Mesothelial cell of epicardium (in vitro differentiated cells): ENCODE data around the gene ST6GALNAC5. TPM values are rescaled to one million over a fixed set of nuclear protein-coding genes. Genes with fewer than 3 reads are reported as not detected.

Experiments
- DNase-seq, 2 experiments: peaks; one replicate each; pipeline ENCODE4 v3.0.0; 2021; ENCODE audit warnings: low spot score in 2 of 2; ENCODE audit not compliant: unreplicated experiment in 2 of 2
- H3K27ac Mint-ChIP-seq: 2 replicates; pipeline ENCODE4 v1.8.0; 2021; ENCODE audit warnings: mixed read lengths
- H3K27me3 Mint-ChIP-seq: 2 replicates; pipeline ENCODE4 v1.8.0; 2021; ENCODE audit warnings: low read depth, mixed read lengths
- H3K36me3 Mint-ChIP-seq: 2 replicates; pipeline ENCODE4 v1.8.0; 2021; ENCODE audit warnings: mixed read lengths
- H3K4me1 Mint-ChIP-seq: 2 replicates; pipeline ENCODE4 v1.8.0; 2021; ENCODE audit warnings: mixed read lengths
- H3K4me3 Mint-ChIP-seq: 2 replicates; pipeline ENCODE4 v1.8.0; 2021; ENCODE audit warnings: mild to moderate bottlenecking, moderate library complexity, mixed read lengths
- H3K9me3 Mint-ChIP-seq: 2 replicates; pipeline ENCODE4 v1.8.0; 2021; ENCODE audit warnings: mixed read lengths
- total RNA-seq: library from RNA; stranded (reverse); gene quantifications from 3 replicates; pipeline ENCODE4 v1.2.1, GENCODE V29; 2021
- TF ChIP-seq, protein P1 (sequence below): fragments of 200-600 bp; sonication (generic); IDR thresholded peaks from one replicate; pipeline ENCODE4 v1.5.0; 2021; ENCODE audit warnings: antibody characterized with exemption; ENCODE audit not compliant: unreplicated experiment

The ST6GALNAC5 gene
- total RNA-seq, 1 donor from 2014 or later = 16.7 TPM

- Mint-ChIP-seq H3K9me3 (no peaks in the 10 kb centered on the region), H3K27ac (no peak overlapping the region), H3K4me1 (peaks cover 25% of the 10 kb centered on the region), H3K27me3 (no peaks in the 10 kb centered on the region), H3K4me3 (no peak overlapping the region), H3K36me3 (no peaks in the 10 kb centered on the region)
- no peak for DNase-seq
- TF ChIP-seq, protein P1, sequence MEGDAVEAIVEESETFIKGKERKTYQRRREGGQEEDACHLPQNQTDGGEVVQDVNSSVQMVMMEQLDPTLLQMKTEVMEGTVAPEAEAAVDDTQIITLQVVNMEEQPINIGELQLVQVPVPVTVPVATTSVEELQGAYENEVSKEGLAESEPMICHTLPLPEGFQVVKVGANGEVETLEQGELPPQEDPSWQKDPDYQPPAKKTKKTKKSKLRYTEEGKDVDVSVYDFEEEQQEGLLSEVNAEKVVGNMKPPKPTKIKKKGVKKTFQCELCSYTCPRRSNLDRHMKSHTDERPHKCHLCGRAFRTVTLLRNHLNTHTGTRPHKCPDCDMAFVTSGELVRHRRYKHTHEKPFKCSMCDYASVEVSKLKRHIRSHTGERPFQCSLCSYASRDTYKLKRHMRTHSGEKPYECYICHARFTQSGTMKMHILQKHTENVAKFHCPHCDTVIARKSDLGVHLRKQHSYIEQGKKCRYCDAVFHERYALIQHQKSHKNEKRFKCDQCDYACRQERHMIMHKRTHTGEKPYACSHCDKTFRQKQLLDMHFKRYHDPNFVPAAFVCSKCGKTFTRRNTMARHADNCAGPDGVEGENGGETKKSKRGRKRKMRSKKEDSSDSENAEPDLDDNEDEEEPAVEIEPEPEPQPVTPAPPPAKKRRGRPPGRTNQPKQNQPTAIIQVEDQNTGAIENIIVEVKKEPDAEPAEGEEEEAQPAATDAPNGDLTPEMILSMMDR = no peak
Observed at GRCh38 chr1:77016386-77016985, 149.2 kb downstream of the ST6GALNAC5 start.

GRCh38 chr1:77018311-77018710 lies 151.0 kb downstream of the ST6GALNAC5 start:
- TF ChIP-seq, protein P1 = no peak
- H3K27me3 Mint-ChIP-seq = no peaks in the 10 kb centered on the region
- peaks cover 25% of the 10 kb centered on the region for H3K4me1 Mint-ChIP-seq
- no peak overlapping the region for H3K27ac Mint-ChIP-seq
- H3K9me3 Mint-ChIP-seq = no peaks in the 10 kb centered on the region
- DNase-seq = no peak
- H3K4me3 Mint-ChIP-seq = no peak overlapping the region
- H3K36me3 Mint-ChIP-seq = no peaks in the 10 kb centered on the region

DNA sequence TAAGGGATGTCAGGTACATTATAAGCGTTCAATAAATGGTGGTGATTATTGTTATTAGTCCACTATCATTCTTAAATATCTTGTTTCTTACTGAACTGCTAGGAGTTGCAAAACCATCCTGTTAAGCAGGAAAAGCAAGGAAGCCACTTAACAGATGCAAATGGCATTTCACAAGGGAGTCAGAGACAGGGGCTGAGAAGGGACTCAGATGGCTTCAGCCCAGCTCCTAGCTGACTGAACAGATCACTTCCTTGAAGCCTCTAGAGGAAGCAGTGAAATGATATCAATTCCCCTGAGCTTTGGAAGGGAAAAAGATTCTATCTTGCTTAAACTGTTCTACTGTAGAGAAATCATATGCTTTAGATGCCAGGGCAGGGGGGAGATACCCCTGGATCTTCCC lies 151.5 kb downstream of the ST6GALNAC5 start:
- H3K9me3 Mint-ChIP-seq = no peaks in the 10 kb centered on the region
- no peaks in the 10 kb centered on the region for H3K36me3 Mint-ChIP-seq
- no peak for DNase-seq
- TF ChIP-seq, protein P1 = no peak
- no peaks in the 10 kb centered on the region for H3K27me3 Mint-ChIP-seq
- H3K4me3 Mint-ChIP-seq = no peak overlapping the region
- no peak overlapping the region for H3K27ac Mint-ChIP-seq
- peaks cover 25% of the 10 kb centered on the region for H3K4me1 Mint-ChIP-seq

- H3K9me3 Mint-ChIP-seq = no peaks in the 10 kb centered on the region
- DNase-seq = no peak
- H3K4me3 Mint-ChIP-seq = no peak overlapping the region
- no peaks in the 10 kb centered on the region for H3K27me3 Mint-ChIP-seq
- no peaks in the 10 kb centered on the region for H3K36me3 Mint-ChIP-seq
- H3K27ac Mint-ChIP-seq = no peak overlapping the region
- TF ChIP-seq, protein P1 = no peak
- peaks cover 25% of the 10 kb centered on the region for H3K4me1 Mint-ChIP-seq
Observed at GRCh38 chr1:77021732-77022131, 154.5 kb downstream of the ST6GALNAC5 start.

GRCh38 chr1:77024500-77024899 lies 157.2 kb downstream of the ST6GALNAC5 start:
- Mint-ChIP-seq H3K9me3 (no peaks in the 10 kb centered on the region), H3K36me3 (no peaks in the 10 kb centered on the region), H3K4me3 (no peak overlapping the region), H3K27me3 (peaks cover 5% of the 10 kb centered on the region), H3K4me1 (peaks cover 8% of the 10 kb centered on the region), H3K27ac (no peak overlapping the region)
- no peak for DNase-seq
- TF ChIP-seq, protein P1 = no peak

GRCh38 chr1:77025599-77025998 lies 158.3 kb downstream of the ST6GALNAC5 start:
- H3K27ac Mint-ChIP-seq = no peak overlapping the region
- H3K36me3 Mint-ChIP-seq = no peaks in the 10 kb centered on the region
- DNase-seq = no peak
- no peaks in the 10 kb centered on the region for H3K4me1 Mint-ChIP-seq
- H3K4me3 Mint-ChIP-seq = no peak overlapping the region
- H3K9me3 Mint-ChIP-seq = no peaks in the 10 kb centered on the region
- TF ChIP-seq, protein P1 = no peak
- peaks cover 5% of the 10 kb centered on the region for H3K27me3 Mint-ChIP-seq
